Muscle layer of colon (tissue), 2 donors: ENCODE measurements around the gene TIAM1.

Source experiments
- H3K27ac ChIP-seq: one replicate; pipeline ENCODE4 v1.7.0; 2013; ENCODE audit warnings: low read depth, mild to moderate bottlenecking, low read length, moderate library complexity
- H3K27me3 ChIP-seq, 2 donors: one replicate each; pipeline ENCODE4 v1.7.0; 2013; ENCODE audit warnings: low read length in 2 of 2, mild to moderate bottlenecking in 2 of 2; ENCODE audit not compliant: insufficient read depth in 2 of 2, control insufficient read depth in 1 of 2
- H3K36me3 ChIP-seq: one replicate; pipeline ENCODE4 v1.7.0; 2013; ENCODE audit warnings: mild to moderate bottlenecking, low read length; ENCODE audit not compliant: insufficient read depth
- H3K4me1 ChIP-seq: one replicate; pipeline ENCODE4 v1.7.0; 2013; ENCODE audit warnings: mild to moderate bottlenecking, low read length; ENCODE audit not compliant: insufficient read depth
- H3K4me3 ChIP-seq, 2 donors: one replicate each; pipeline ENCODE4 v1.7.0; 2013; ENCODE audit warnings: low read length in 2 of 2, low read depth in 1 of 2, mild to moderate bottlenecking in 1 of 2, moderate library complexity in 1 of 2
- H3K9ac ChIP-seq: one replicate; pipeline ENCODE4 v1.7.0; 2013; ENCODE audit warnings: low read length
- H3K9me3 ChIP-seq: one replicate; pipeline ENCODE4 v1.7.0; 2013; ENCODE audit warnings: mild to moderate bottlenecking, low read length
- donor health status: abdominal sarcoma.
- donor health status: Adenocarcinoma of cecum.

TIAM1 gene

DNA sequence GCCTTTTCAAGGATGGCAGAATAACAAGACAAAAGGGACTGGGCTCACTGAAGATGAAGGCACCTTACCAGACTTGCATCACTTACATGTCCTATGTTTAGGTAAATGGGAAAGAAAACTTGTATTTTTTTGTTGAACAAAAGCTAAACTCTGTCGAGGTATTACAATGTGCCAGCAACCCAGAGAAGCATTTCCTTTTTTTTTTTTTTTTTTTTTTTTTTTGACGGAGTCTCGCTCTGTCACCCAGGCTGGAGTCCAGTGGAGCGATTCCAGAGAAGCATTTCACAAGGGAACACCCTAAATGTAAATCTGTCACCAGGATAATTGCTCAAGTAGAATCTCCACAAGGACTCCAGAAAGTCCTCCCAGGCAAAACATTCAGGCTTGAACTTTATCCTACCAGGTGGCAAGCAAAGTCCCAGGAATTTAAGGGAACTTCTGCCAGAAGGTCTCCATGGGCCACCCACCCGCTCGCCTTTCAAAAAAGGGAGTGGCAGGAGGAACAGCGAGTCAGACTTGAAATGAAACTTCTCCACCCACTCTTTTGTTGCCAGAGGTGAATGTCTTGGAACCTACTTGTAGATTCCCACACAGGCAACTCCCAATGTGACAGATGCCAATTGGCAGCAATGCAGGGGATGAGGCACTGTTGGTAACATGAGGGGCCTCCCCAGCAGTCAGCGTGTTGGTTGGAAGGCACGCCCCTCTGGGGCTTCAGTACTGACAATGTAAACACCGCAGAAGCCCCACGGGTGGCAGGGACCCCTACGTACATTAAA, 125.0 kb downstream of the TIAM1 start:
- no peaks in the 10 kb centered on the region for H3K4me1 ChIP-seq
- no peak overlapping the region for H3K4me3 ChIP-seq
- no peak overlapping the region for H3K9ac ChIP-seq
- no peak overlapping the region for H3K27ac ChIP-seq
- H3K27me3 ChIP-seq = no peaks in the 10 kb centered on the region
- H3K36me3 ChIP-seq = no peaks in the 10 kb centered on the region
- H3K9me3 ChIP-seq = no peaks in the 10 kb centered on the region

DNA sequence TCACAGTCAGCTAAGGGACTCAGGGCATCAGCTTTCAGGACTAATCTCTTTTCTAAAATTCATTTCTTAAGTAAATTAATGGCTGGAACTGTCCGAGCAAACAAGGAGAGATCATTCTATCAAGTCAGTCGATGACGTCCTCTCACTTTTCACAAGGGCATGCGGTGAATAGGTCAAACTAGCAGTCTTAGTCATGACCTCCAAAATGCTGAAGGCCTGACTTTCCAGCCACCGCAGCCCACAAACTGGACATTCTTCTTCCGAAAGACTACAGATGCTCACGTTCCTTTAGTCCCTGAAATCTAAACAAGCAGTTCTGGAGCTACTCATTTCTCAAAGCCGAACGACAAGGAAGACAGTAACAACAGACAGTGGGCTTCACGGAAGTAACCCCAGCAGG, 127.9 kb downstream of the TIAM1 start:
- Histone ChIP-seq H3K4me1 (no peaks in the 10 kb centered on the region), H3K4me3 (no peak overlapping the region), H3K27ac (no peak overlapping the region), H3K9ac (no peak overlapping the region), H3K27me3 (no peaks in the 10 kb centered on the region), H3K9me3 (no peaks in the 10 kb centered on the region), H3K36me3 (no peaks in the 10 kb centered on the region)

DNA sequence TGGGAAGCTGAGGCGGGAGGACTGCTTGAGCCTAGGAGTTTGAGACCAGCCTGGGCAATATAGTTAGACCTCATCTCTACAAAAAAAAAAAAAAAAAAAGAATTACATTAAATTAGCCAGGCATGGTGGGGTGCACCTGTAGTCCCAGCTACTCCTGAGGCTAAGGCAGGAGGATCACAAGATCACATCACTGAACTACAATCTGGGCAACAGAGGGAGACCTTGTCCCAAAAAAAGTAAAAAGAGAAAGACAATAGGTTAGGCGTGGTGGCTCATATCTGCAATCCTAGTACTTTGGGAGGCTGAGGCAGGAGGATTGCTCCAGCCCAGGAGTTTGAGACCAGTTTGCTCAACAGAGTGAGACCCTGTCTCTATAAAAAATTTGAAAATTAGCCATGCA, 130.3 kb downstream of the TIAM1 start:
- H3K27ac ChIP-seq = no peak overlapping the region
- no peak overlapping the region for H3K4me3 ChIP-seq
- no peaks in the 10 kb centered on the region for H3K4me1 ChIP-seq
- no peaks in the 10 kb centered on the region for H3K36me3 ChIP-seq
- no peaks in the 10 kb centered on the region for H3K9me3 ChIP-seq
- H3K9ac ChIP-seq = no peak overlapping the region
- H3K27me3 ChIP-seq = no peaks in the 10 kb centered on the region

- H3K27me3 ChIP-seq = no peaks in the 10 kb centered on the region
- H3K27ac ChIP-seq = no peak overlapping the region
- no peak overlapping the region for H3K4me3 ChIP-seq
- H3K9ac ChIP-seq = no peak overlapping the region
- no peaks in the 10 kb centered on the region for H3K9me3 ChIP-seq
- no peaks in the 10 kb centered on the region for H3K36me3 ChIP-seq
- no peaks in the 10 kb centered on the region for H3K4me1 ChIP-seq
Observed at GRCh38 chr21:31211836-31212235, 132.2 kb downstream of the TIAM1 start.

DNA sequence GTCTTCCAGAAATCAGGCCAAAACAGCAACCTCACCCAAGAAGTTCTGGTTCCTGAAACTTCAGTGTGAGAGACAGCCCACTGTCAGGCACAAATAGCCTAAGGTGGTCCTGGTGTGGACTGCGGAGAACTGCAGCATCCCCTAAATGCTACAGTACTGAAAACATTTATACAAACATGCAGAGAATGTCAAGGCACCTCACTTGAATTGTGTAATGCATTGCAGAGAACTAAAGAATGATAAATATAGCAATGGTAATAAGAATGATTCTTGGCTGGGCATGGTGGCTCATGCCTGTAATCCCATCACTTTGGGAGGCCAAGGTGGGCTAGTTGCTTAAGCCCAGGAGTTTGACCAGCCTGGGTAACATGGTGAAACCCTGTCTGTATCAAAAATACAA, 138.6 kb downstream of the TIAM1 start:
- H3K4me3 ChIP-seq = no peak overlapping the region
- no peak overlapping the region for H3K27ac ChIP-seq
- no peaks in the 10 kb centered on the region for H3K36me3 ChIP-seq
- no peak overlapping the region for H3K9ac ChIP-seq
- H3K9me3 ChIP-seq = no peaks in the 10 kb centered on the region
- no peaks in the 10 kb centered on the region for H3K4me1 ChIP-seq
- no peaks in the 10 kb centered on the region for H3K27me3 ChIP-seq

GRCh38 chr21:31204801-31205200, 139.3 kb downstream of the TIAM1 start:
- Histone ChIP-seq H3K36me3 (no peaks in the 10 kb centered on the region), H3K9me3 (no peaks in the 10 kb centered on the region), H3K27me3 (no peaks in the 10 kb centered on the region), H3K4me1 (no peaks in the 10 kb centered on the region), H3K9ac (no peak overlapping the region), H3K27ac (no peak overlapping the region), H3K4me3 (no peak overlapping the region)

DNA sequence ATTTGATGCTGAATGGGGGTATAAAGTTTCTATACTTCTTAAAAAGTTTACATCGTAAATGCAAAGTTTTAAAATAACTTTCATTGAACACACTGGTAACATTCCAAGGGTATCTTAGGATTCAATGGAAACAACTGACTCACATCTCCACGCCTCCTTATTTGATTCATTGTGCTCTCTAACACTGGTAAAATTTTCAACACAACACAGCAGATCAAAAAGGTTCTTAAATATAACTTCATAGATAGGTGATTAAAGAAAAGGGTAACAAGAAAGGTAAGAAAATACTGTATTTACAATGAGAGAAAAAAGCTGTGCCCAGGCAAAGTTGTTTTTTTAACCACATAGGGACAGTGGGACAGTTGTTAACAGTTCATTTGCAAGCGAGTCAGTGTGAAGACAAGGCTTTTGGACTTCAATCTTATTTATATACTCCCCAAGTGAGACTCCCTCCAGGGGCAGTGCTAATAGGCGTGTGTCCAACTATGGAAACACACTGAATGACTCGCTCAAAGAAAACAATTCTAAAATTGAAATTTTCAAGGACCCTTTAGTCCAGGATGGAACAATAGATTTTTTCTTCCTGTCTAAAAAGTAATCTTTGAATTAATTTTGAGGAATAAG, 140.5 kb downstream of the TIAM1 start:
- no peak overlapping the region for H3K9ac ChIP-seq
- no peaks in the 10 kb centered on the region for H3K4me1 ChIP-seq
- no peak overlapping the region for H3K4me3 ChIP-seq
- no peaks in the 10 kb centered on the region for H3K36me3 ChIP-seq
- H3K27me3 ChIP-seq = no peaks in the 10 kb centered on the region
- H3K9me3 ChIP-seq = no peaks in the 10 kb centered on the region
- H3K27ac ChIP-seq = no peak overlapping the region

DNA sequence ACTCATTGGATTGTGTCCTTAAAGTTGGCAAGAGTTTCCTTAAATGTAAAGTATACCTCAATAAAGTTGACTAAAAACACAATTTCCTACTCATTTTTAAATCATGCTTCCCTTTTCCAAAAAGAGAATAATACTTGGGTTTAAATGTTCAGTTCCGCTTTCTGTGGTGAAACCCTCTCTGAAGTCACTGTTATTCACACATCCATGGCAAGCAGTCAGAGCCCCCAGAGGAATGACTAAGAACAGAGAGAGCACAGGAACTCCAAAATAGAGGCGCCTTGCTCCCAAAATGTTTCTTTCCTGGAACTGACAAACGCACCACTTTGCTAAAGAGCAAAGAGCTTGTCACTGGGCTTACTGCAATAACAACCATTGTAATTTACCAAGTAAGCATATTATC, 142.5 kb downstream of the TIAM1 start:
- Histone ChIP-seq H3K4me3 (no peak overlapping the region), H3K9me3 (no peaks in the 10 kb centered on the region), H3K9ac (no peak overlapping the region), H3K36me3 (no peaks in the 10 kb centered on the region), H3K27ac (no peak overlapping the region), H3K27me3 (no peaks in the 10 kb centered on the region), H3K4me1 (no peaks in the 10 kb centered on the region)

DNA sequence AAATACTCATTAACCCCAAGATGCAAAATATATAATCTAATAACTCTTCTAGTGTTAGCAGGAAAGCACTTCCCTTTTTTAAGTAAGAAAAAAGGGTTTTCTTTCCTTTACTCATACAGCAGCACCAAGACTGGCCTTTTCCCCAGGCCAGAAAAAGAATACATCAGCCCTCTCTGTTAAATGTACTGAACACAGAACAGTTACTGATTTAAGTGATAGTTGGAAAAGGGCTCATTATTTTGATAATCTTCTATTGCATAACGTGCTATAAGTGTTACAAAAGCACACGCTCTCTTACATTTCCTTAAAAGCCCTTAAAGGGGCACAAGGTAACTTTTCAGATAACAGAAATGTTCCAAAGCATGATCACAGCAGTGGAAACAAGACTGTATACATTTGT, 142.9 kb downstream of the TIAM1 start:
- Histone ChIP-seq H3K4me1 (no peaks in the 10 kb centered on the region), H3K9ac (no peak overlapping the region), H3K27me3 (no peaks in the 10 kb centered on the region), H3K4me3 (no peak overlapping the region), H3K27ac (no peak overlapping the region), H3K9me3 (no peaks in the 10 kb centered on the region), H3K36me3 (no peaks in the 10 kb centered on the region)

DNA sequence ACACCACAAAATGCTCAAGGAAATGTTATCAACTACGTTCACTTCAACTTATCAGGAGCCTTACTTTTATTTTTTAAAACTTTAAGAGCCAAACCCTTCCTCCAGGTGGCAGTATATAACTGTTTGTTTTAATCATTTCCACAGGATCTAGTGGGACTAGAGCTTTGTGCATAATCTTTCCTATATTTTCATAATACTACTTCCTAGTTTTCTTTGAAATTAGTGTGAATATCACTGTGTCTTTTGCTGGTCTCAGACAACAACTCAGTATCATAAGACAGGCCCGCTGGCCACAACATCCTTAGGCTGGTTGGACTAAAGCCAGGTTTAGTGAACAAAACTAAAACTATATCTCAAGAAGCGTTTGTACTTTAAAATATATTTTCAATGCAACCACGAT, 145.5 kb downstream of the TIAM1 start:
- Histone ChIP-seq H3K4me3 (no peak overlapping the region), H3K27me3 (no peaks in the 10 kb centered on the region), H3K9ac (no peak overlapping the region)

DNA sequence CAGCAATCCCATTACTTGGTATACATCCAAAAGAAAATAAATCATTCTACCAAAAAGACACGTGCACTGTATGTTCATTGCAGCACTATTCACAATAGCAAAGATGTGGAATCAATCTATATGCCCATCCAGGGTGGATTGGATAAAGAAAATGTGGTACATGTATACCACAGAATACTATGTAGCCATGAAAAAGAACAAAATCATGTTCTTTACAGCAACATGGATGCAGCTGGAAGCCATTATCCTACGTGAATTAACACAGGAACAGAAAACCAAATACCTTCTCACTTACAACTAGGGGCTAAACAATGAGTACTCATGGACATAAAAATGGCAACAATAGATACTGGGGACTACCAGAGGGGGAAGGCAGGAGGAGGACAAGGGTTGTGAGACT, 147.3 kb downstream of the TIAM1 start:
- Histone ChIP-seq H3K27me3 (no peaks in the 10 kb centered on the region), H3K36me3 (no peaks in the 10 kb centered on the region), H3K4me1 (no peaks in the 10 kb centered on the region), H3K27ac (no peak overlapping the region), H3K9ac (no peak overlapping the region), H3K9me3 (no peaks in the 10 kb centered on the region), H3K4me3 (no peak overlapping the region)

More for the DNA sequence above, 145.5 kb downstream of the TIAM1 start:
- no peak overlapping the region for H3K27ac ChIP-seq
- no peaks in the 10 kb centered on the region for H3K9me3 ChIP-seq
- no peaks in the 10 kb centered on the region for H3K4me1 ChIP-seq
- no peaks in the 10 kb centered on the region for H3K36me3 ChIP-seq
